Activated CD4-positive, alpha-beta T cell treated with anti-CD3 and anti-CD28 coated beads, Interleukin-2, amount 50 U/mL, for 1 hour (primary cell): Measurements from ENCODE around the gene SYNE2.

Experiments used
- DNase-seq: peaks from one replicate; pipeline ENCODE4 v3.0.0-alpha.2; 2020

Gene SYNE2

GRCh38 chr14:63962906-63963305, 110.1 kb downstream of the SYNE2 start:
- no peak for DNase-seq

GRCh38 chr14:63963439-63963838, 110.6 kb downstream of the SYNE2 start:
- no peak for DNase-seq

- no peak for DNase-seq
These were observed 111.3 kb downstream of the SYNE2 start for GRCh38 chr14:63964113-63964512.

- no peak for DNase-seq
These were observed 113.6 kb downstream of the SYNE2 start for GRCh38 chr14:63966407-63966806.

GRCh38 chr14:63972323-63972932, 119.6 kb downstream of the SYNE2 start:
- DNase-seq, result no peak

- no peak for DNase-seq
These were observed 121.4 kb downstream of the SYNE2 start for GRCh38 chr14:63974176-63974575.

- DNase-seq, result no peak
These were observed 128.8 kb downstream of the SYNE2 start for GRCh38 chr14:63981569-63981968.

- no peak for DNase-seq
These were observed 129.4 kb downstream of the SYNE2 start for GRCh38 chr14:63982156-63982555.

GRCh38 chr14:63982629-63983028, 129.8 kb downstream of the SYNE2 start:
- no peak for DNase-seq

- no peak for DNase-seq
These were observed 134.2 kb downstream of the SYNE2 start for GRCh38 chr14:63986789-63987533.

GRCh38 chr14:63988579-63988978, 135.8 kb downstream of the SYNE2 start:
- DNase-seq, result no peak

- no peak for DNase-seq
These were observed 139.0 kb downstream of the SYNE2 start for GRCh38 chr14:63991833-63992232.

- DNase-seq, result no peak
These were observed 140.1 kb downstream of the SYNE2 start for GRCh38 chr14:63992858-63993257.

- no peak for DNase-seq
These were observed 141.2 kb downstream of the SYNE2 start for GRCh38 chr14:63993992-63994391.

- DNase-seq, result no peak
These were observed 142.5 kb downstream of the SYNE2 start for GRCh38 chr14:63995285-63995684.

GRCh38 chr14:63996016-63996415, 143.2 kb downstream of the SYNE2 start:
- no peak for DNase-seq

- DNase-seq, result no peak
These were observed 143.9 kb downstream of the SYNE2 start for GRCh38 chr14:63996625-63997220.

- DNase-seq, result no peak
These were observed 147.9 kb downstream of the SYNE2 start for GRCh38 chr14:64000749-64001148.

- DNase-seq, result no peak
These were observed 153.0 kb downstream of the SYNE2 start for GRCh38 chr14:64005822-64006221.

- DNase-seq, result no peak
These were observed 155.2 kb downstream of the SYNE2 start for GRCh38 chr14:64008016-64008415.

GRCh38 chr14:64012003-64012402, 159.2 kb downstream of the SYNE2 start:
- DNase-seq, result no peak

GRCh38 chr14:64012720-64013119, 159.9 kb downstream of the SYNE2 start:
- DNase-seq, result no peak

GRCh38 chr14:64025479-64025878, 172.7 kb downstream of the SYNE2 start:
- DNase-seq, result no peak

- no peak for DNase-seq
These were observed 173.8 kb downstream of the SYNE2 start for GRCh38 chr14:64026600-64026999.
